HEK293 (cell line): ENCODE results near the gene MGLL.
A peak's percentile ranks its signal among the peaks of the same experiment; 100 is the strongest.

Experiments used
- CTCF ChIA-PET: fragments of 350-600 bp; formaldehyde crosslinking; extraction: SDS; loops from one replicate; lab custom pipeline; 2021; ENCODE audit warnings: antibody characterized with exemption; lab: Yijun Ruan, JAX
- POLR2A ChIA-PET: fragments of 300-600 bp; formaldehyde crosslinking; extraction: SDS; loops from one replicate; lab custom pipeline; 2020; ENCODE audit warnings: antibody characterized with exemption, inconsistent platforms; lab: Yijun Ruan, JAX
- H3K27ac ChIP-seq: fragments of 200-500 bp; sonication (Bioruptor generic); 2 replicates; pipeline ENCODE4 v1.5.1; 2014; ENCODE audit warnings: low read depth, low read length, control low read depth, inconsistent platforms; ENCODE audit errors: extremely low read depth
- H3K36me3 ChIP-seq, 2 experiments: fragments of 200-500 bp in 1 of 2; sonication (Bioruptor generic) in 1 of 2; 1 replicate in 1 of 2; 2 replicates in 1 of 2; pipeline ENCODE4 v1.5.1; 2014 to 2017; ENCODE audit warnings: inconsistent platforms in 2 of 2, low read length in 2 of 2; ENCODE audit not compliant: control insufficient read depth in 2 of 2, insufficient read depth in 1 of 2
- H3K4me1 ChIP-seq: fragments of 200-500 bp; sonication (Bioruptor generic); 2 replicates; pipeline ENCODE4 v1.5.1; 2014; ENCODE audit warnings: mild to moderate bottlenecking, low read length, inconsistent platforms; ENCODE audit not compliant: control insufficient read depth, insufficient read depth
- H3K4me3 ChIP-seq: 2 replicates; pipeline ENCODE4 v1.5.1; 2011; ENCODE audit warnings: low read depth, mild to moderate bottlenecking, control low read depth, low read length, moderate library complexity
- H3K9me3 ChIP-seq: fragments of 200-500 bp; sonication (Bioruptor generic); 2 replicates; pipeline ENCODE4 v1.5.1; 2014; ENCODE audit warnings: low read depth, low read length, inconsistent platforms; ENCODE audit not compliant: control insufficient read depth, insufficient read depth
- ELK4 ChIP-seq: IDR thresholded peaks from 2 replicates; pipeline ENCODE4 v1.6.1; 2011; ENCODE audit warnings: mild to moderate bottlenecking, low read depth, low read length, borderline replicate concordance
- IKZF3 ChIP-seq: fragments of 450-650 bp; IDR thresholded peaks from 2 replicates; pipeline ENCODE4 v1.5.0; 2018; ENCODE audit warnings: missing biosample characterization, mild to moderate bottlenecking, missing genetic modification characterization, moderate library complexity
- MZF1 ChIP-seq: fragments of 450-650 bp; formaldehyde crosslinking; IDR thresholded peaks from 2 replicates; pipeline ENCODE4 v1.5.1; 2017; ENCODE audit warnings: missing biosample characterization, missing genetic modification characterization, borderline replicate concordance
- REST ChIP-seq: fragments of 450-650 bp; formaldehyde crosslinking; IDR thresholded peaks from 2 replicates; pipeline ENCODE4 v1.5.1; 2016; ENCODE audit warnings: missing biosample characterization, missing genetic modification characterization
- ZBTB8A ChIP-seq: fragments of 450-650 bp; formaldehyde crosslinking; IDR thresholded peaks from 2 replicates; pipeline ENCODE4 v1.5.1; 2016; ENCODE audit warnings: missing biosample characterization, missing genetic modification characterization
- ZNF114 ChIP-seq: fragments of 450-650 bp; formaldehyde crosslinking; IDR thresholded peaks from 2 replicates; pipeline ENCODE4 v1.5.0; 2017; ENCODE audit warnings: missing biosample characterization, missing genetic modification characterization
- ZNF121 ChIP-seq: fragments of 450-650 bp; formaldehyde crosslinking; IDR thresholded peaks from 2 replicates; pipeline ENCODE4 v1.5.1; 2016; ENCODE audit warnings: missing biosample characterization, missing genetic modification characterization
- ZNF132 ChIP-seq: fragments of 450-650 bp; formaldehyde crosslinking; IDR thresholded peaks from 2 replicates; pipeline ENCODE4 v1.5.1; 2017; ENCODE audit warnings: missing biosample characterization, missing genetic modification characterization, borderline replicate concordance
- ZNF239 ChIP-seq: fragments of 450-650 bp; formaldehyde crosslinking; IDR thresholded peaks from 2 replicates; pipeline ENCODE4 v1.5.1; 2016; ENCODE audit warnings: missing biosample characterization, missing genetic modification characterization
- ZNF335 ChIP-seq: fragments of 450-650 bp; formaldehyde crosslinking; conservative IDR thresholded peaks from 2 replicates; pipeline ENCODE4 v1.5.1; 2016; ENCODE audit warnings: missing biosample characterization, missing genetic modification characterization
- ZNF341 ChIP-seq: fragments of 450-650 bp; formaldehyde crosslinking; IDR thresholded peaks from 2 replicates; pipeline ENCODE4; 2016; ENCODE audit warnings: low read depth, missing biosample characterization, missing genetic modification characterization
- ZNF416 ChIP-seq: fragments of 450-650 bp; formaldehyde crosslinking; IDR thresholded peaks from 2 replicates; pipeline ENCODE4 v1.5.1; 2016; ENCODE audit warnings: missing biosample characterization, missing genetic modification characterization
- ZNF449 ChIP-seq: fragments of 450-650 bp; formaldehyde crosslinking; IDR thresholded peaks from 2 replicates; pipeline ENCODE4 v1.5.1; 2017; ENCODE audit warnings: missing biosample characterization, mild to moderate bottlenecking, missing genetic modification characterization, moderate library complexity
- ZNF514 ChIP-seq: fragments of 450-650 bp; formaldehyde crosslinking; IDR thresholded peaks from 2 replicates; pipeline ENCODE4 v1.5.1; 2016; ENCODE audit warnings: missing biosample characterization, missing genetic modification characterization
- ZNF544 ChIP-seq: fragments of 450-650 bp; formaldehyde crosslinking; IDR thresholded peaks from 2 replicates; pipeline ENCODE4 v1.5.0; 2017; ENCODE audit warnings: missing biosample characterization, missing genetic modification characterization
- ZNF558 ChIP-seq: fragments of 450-650 bp; formaldehyde crosslinking; IDR thresholded peaks from 2 replicates; pipeline ENCODE4 v1.5.1; 2016; ENCODE audit warnings: missing biosample characterization, missing genetic modification characterization
- ZNF560 ChIP-seq: fragments of 450-650 bp; formaldehyde crosslinking; IDR thresholded peaks from 2 replicates; pipeline ENCODE4 v1.5.1; 2017; ENCODE audit warnings: missing biosample characterization, missing genetic modification characterization, borderline replicate concordance
- ZNF585B ChIP-seq: fragments of 450-650 bp; formaldehyde crosslinking; IDR thresholded peaks from 2 replicates; pipeline ENCODE4 v1.5.1; 2016; ENCODE audit warnings: missing biosample characterization, missing genetic modification characterization
- ZNF639 ChIP-seq: fragments of 450-650 bp; formaldehyde crosslinking; IDR thresholded peaks from 2 replicates; pipeline ENCODE4 v1.5.1; 2016; ENCODE audit warnings: missing biosample characterization, missing genetic modification characterization
- ZNF664 ChIP-seq: fragments of 450-650 bp; formaldehyde crosslinking; IDR thresholded peaks from 2 replicates; pipeline ENCODE4 v1.5.1; 2016; ENCODE audit warnings: missing biosample characterization, missing genetic modification characterization
- ZNF677 ChIP-seq: fragments of 450-650 bp; IDR thresholded peaks from 2 replicates; pipeline ENCODE4 v1.5.0; 2018; ENCODE audit warnings: missing biosample characterization, mild to moderate bottlenecking, missing genetic modification characterization, moderate library complexity
- ZSCAN30 ChIP-seq: fragments of 450-650 bp; IDR thresholded peaks from 2 replicates; pipeline ENCODE4 v1.5.1; 2018; ENCODE audit warnings: missing biosample characterization, mild to moderate bottlenecking, missing genetic modification characterization, moderate library complexity

MGLL gene

GRCh38 chr3:127789051-127789450, 33.3 kb downstream of the MGLL start:
- ChIA-PET POLR2A (interaction anchor here (1.1 kb wide), 1 partner anchor 34 kb away, joined by 4 read pairs; the partner anchor contains the start of gene MGLL), CTCF (no interaction called here)
- TF ChIP-seq ZNF449 (tag by site-specific recombination) = 0 out of 2 replicates have a peak, but pooled peaks have one; percentile 39
- no peak for TF ChIP-seq ZNF639 (tag by site-specific recombination)
- no peak overlapping the region for H3K27ac ChIP-seq
- 0 out of 2 replicates have a peak, but pooled peaks cover 3% of the 10 kb centered on the region for H3K4me1 ChIP-seq
- no peaks in the 10 kb centered on the region for H3K36me3 ChIP-seq
- no peak overlapping the region for H3K4me3 ChIP-seq
- H3K9me3 ChIP-seq = no peaks in the 10 kb centered on the region

- H3K27ac ChIP-seq = no peak overlapping the region
- POLR2A ChIA-PET = interaction anchor here (1.1 kb wide), 1 partner anchor 34 kb away, joined by 4 read pairs; the partner anchor contains the start of gene MGLL
- H3K4me3 ChIP-seq = no peak overlapping the region
- no peaks in the 10 kb centered on the region for H3K36me3 ChIP-seq
- 0 out of 2 replicates have a peak, but pooled peaks cover 3% of the 10 kb centered on the region for H3K4me1 ChIP-seq
- CTCF ChIA-PET = no interaction called here
- TF ChIP-seq ZNF121 (no peak), ZNF335 (tag by site-specific recombination) (no peak), ELK4 (no peak), ZNF558 (no peak), IKZF3 (tag by site-specific recombination) (no peak), ZNF664 (tag by site-specific recombination) (no peak), ZNF239 (tag by site-specific recombination) (no peak), ZNF585B (tag by site-specific recombination) (no peak)
- no peaks in the 10 kb centered on the region for H3K9me3 ChIP-seq
These were observed 33.8 kb downstream of the MGLL start for GRCh38 chr3:127788451-127788909.

GRCh38 chr3:127787571-127788365, 34.5 kb downstream of the MGLL start:
- ChIA-PET CTCF (no interaction called here), POLR2A (no interaction called here)
- 0 out of 2 replicates have a peak, but pooled peaks cover 3% of the 10 kb centered on the region for H3K4me1 ChIP-seq
- TF ChIP-seq ZNF514 (tag by site-specific recombination) (no peak), ZNF114 (tag by site-specific recombination) (no peak), ZBTB8A (no peak), ZNF132 (tag by site-specific recombination) (no peak), ZNF560 (no peak), REST (tag by site-specific recombination) (no peak), ZNF341 (tag by site-specific recombination) (no peak), ZNF544 (tag by site-specific recombination) (no peak), ZNF416 (tag by site-specific recombination) (no peak), MZF1 (tag by site-specific recombination) (no peak), ZNF677 (tag by site-specific recombination) (no peak), ZSCAN30 (no peak), ELK4 (no peak)

More at GRCh38 chr3:127787571-127788365, 34.5 kb downstream of the MGLL start:
- no peaks in the 10 kb centered on the region for H3K36me3 ChIP-seq
- no peak overlapping the region for H3K4me3 ChIP-seq
- no peak overlapping the region for H3K27ac ChIP-seq
- H3K9me3 ChIP-seq = no peaks in the 10 kb centered on the region
